Endothelial cell of umbilical vein (primary cell): ENCODE results near the gene C2CD3.

Experiments
- EZH2 ChIP-seq: IDR thresholded peaks from 2 replicates; pipeline ENCODE4 v1.6.1; 2012; ENCODE audit warnings: borderline replicate concordance, low read depth, mild to moderate bottlenecking, moderate library complexity, low read length, inconsistent platforms; ENCODE audit not compliant: severe bottlenecking
- TF ChIP-seq, protein P1 (sequence below), 2 donors: IDR thresholded peaks; 1 replicate in 1 of 2; 2 replicates in 1 of 2; pipeline ENCODE4 v1.5.1; 2011; ENCODE audit warnings: low read length in 2 of 2, mild to moderate bottlenecking in 2 of 2, moderate library complexity in 2 of 2, control low read depth in 1 of 2, inconsistent platforms in 1 of 2, low read depth in 1 of 2; ENCODE audit not compliant: insufficient read depth in 1 of 2; ENCODE audit errors: extremely low read depth in 1 of 2

DNA sequence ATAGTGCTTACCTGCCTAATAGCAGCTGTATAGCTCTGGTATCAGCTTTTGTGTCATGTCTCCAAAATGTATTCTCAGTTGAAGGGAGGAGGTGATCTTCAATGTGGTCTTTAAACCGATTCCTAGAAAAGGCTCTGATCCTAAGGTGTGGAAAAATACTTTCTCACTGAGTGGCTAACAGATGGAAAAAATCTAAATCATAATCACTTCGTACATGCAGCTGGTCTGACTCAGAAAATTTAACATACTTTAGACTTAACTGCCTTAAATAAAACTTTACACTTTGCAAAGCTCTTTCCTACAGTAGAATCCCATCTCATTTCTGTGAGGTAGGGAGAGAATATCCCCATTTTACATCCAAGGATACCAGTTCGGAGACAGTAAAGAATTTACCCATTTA, 38.0 kb downstream of the C2CD3 start:
- TF ChIP-seq, protein P1, sequence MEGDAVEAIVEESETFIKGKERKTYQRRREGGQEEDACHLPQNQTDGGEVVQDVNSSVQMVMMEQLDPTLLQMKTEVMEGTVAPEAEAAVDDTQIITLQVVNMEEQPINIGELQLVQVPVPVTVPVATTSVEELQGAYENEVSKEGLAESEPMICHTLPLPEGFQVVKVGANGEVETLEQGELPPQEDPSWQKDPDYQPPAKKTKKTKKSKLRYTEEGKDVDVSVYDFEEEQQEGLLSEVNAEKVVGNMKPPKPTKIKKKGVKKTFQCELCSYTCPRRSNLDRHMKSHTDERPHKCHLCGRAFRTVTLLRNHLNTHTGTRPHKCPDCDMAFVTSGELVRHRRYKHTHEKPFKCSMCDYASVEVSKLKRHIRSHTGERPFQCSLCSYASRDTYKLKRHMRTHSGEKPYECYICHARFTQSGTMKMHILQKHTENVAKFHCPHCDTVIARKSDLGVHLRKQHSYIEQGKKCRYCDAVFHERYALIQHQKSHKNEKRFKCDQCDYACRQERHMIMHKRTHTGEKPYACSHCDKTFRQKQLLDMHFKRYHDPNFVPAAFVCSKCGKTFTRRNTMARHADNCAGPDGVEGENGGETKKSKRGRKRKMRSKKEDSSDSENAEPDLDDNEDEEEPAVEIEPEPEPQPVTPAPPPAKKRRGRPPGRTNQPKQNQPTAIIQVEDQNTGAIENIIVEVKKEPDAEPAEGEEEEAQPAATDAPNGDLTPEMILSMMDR (IDR thresholded peaks at IDR 0.05; ENCODE audit: extremely low read depth in 1 of 2, insufficient read depth in 1 of 2, low read depth in 1 of 2, low read length in 2 of 2), result no peak
- no peak for TF ChIP-seq EZH2
